WTC11 (cell line): ENCODE measurements around the gene FGD5. TPM values are rescaled to one million over a fixed set of nuclear protein-coding genes. Genes with fewer than 3 reads are reported as not detected.

ENCODE experiments used
- ATAC-seq: fragments of 200-7000 bp; cut with Tn5 transposase; 2 replicates; pipeline ENCODE4 v1.10.0; 2021; ENCODE audit warnings: mild to moderate bottlenecking, moderate library complexity
- CTCF ChIA-PET: fragments of 300-600 bp; sonication (Branson Sonifier 250); formaldehyde crosslinking; loops from one replicate; lab custom pipeline; 2021; ENCODE audit warnings: antibody characterized with exemption; lab: Charles Lee
- POLR2A ChIA-PET: fragments of 350-600 bp; sonication (Branson Sonifier 250); formaldehyde crosslinking; loops from one replicate; lab custom pipeline; 2021; ENCODE audit warnings: antibody characterized with exemption; lab: Charles Lee
- DNase-seq: peaks from one replicate; pipeline ENCODE4 v3.0.0; 2021; ENCODE audit warnings: low spot score
- H3K27ac Mint-ChIP-seq: 2 replicates; pipeline ENCODE4 v1.8.0; 2021; ENCODE audit warnings: mixed read lengths
- H3K27me3 Mint-ChIP-seq: 2 replicates; pipeline ENCODE4 v1.8.0; 2021; ENCODE audit warnings: low read depth, mild to moderate bottlenecking, moderate library complexity, mixed read lengths
- H3K36me3 Mint-ChIP-seq: 2 replicates; pipeline ENCODE4 v1.8.0; 2021; ENCODE audit warnings: mixed read lengths
- H3K4me1 Mint-ChIP-seq: 2 replicates; pipeline ENCODE4 v1.8.0; 2022; ENCODE audit warnings: mixed read lengths
- H3K4me3 Mint-ChIP-seq: 2 replicates; pipeline ENCODE4 v1.8.0; 2021; ENCODE audit warnings: mild to moderate bottlenecking, moderate library complexity, mixed read lengths
- H3K9me3 Mint-ChIP-seq: 2 replicates; pipeline ENCODE4 v1.8.0; 2021; ENCODE audit warnings: mixed read lengths
- ATF1 ChIP-seq: sonication (generic); formaldehyde crosslinking; IDR thresholded peaks from 2 replicates; pipeline ENCODE4 v1.8.1; 2023; ENCODE audit warnings: mild to moderate bottlenecking, moderate library complexity, missing genetic modification reagents
- ELF4 ChIP-seq: sonication (generic); formaldehyde crosslinking; IDR thresholded peaks from 2 replicates; pipeline ENCODE4 v1.8.1; 2022; ENCODE audit warnings: low read depth, mild to moderate bottlenecking, moderate library complexity, missing genetic modification reagents
- EMX1 ChIP-seq: fragments of 250-450 bp; sonication (Bioruptor Pico); IDR thresholded peaks from 2 replicates; pipeline ENCODE4 v1.8.0; 2021; ENCODE audit warnings: mild to moderate bottlenecking
- FOXP1 ChIP-seq: sonication (generic); formaldehyde crosslinking; IDR thresholded peaks from 2 replicates; pipeline ENCODE4 v1.8.0; 2022; ENCODE audit warnings: missing genetic modification reagents, mild to moderate bottlenecking, moderate library complexity, borderline replicate concordance
- MXD4 ChIP-seq: fragments of 250-450 bp; sonication (Bioruptor Pico); IDR thresholded peaks from 2 replicates; pipeline ENCODE4 v1.8.0; 2021; ENCODE audit warnings: mild to moderate bottlenecking, moderate library complexity, borderline replicate concordance
- MYBL2 ChIP-seq: sonication (generic); formaldehyde crosslinking; IDR thresholded peaks from 2 replicates; pipeline ENCODE4 v1.8.1; 2023; ENCODE audit warnings: mild to moderate bottlenecking, moderate library complexity, missing genetic modification reagents
- NFATC4 ChIP-seq: fragments of 250-450 bp; sonication (Bioruptor Pico); IDR thresholded peaks from 2 replicates; pipeline ENCODE4 v1.9.0; 2021; ENCODE audit warnings: mild to moderate bottlenecking
- NR1H2 ChIP-seq: sonication (generic); formaldehyde crosslinking; IDR thresholded peaks from 2 replicates; pipeline ENCODE4 v1.9.0; 2021; ENCODE audit warnings: mild to moderate bottlenecking, moderate library complexity, missing genetic modification reagents
- NR3C1 ChIP-seq: sonication (generic); formaldehyde crosslinking; conservative IDR thresholded peaks from 2 replicates; pipeline ENCODE4 v1.8.1; 2023; ENCODE audit warnings: low read depth, mild to moderate bottlenecking, missing genetic modification reagents
- RELA ChIP-seq: sonication (generic); formaldehyde crosslinking; IDR thresholded peaks from 2 replicates; pipeline ENCODE4 v1.8.1; 2022; ENCODE audit warnings: missing genetic modification reagents, mild to moderate bottlenecking, borderline replicate concordance
- SOX15 ChIP-seq: fragments of 250-450 bp; sonication (Bioruptor Pico); IDR thresholded peaks from 2 replicates; pipeline ENCODE4 v1.9.0; 2021; ENCODE audit warnings: mild to moderate bottlenecking
- TEAD1 ChIP-seq: sonication (generic); formaldehyde crosslinking; IDR thresholded peaks from 2 replicates; pipeline ENCODE4 v1.8.0; 2022; ENCODE audit warnings: mild to moderate bottlenecking, missing genetic modification reagents
- ZNF671 ChIP-seq: fragments of 250-450 bp; sonication (Bioruptor Pico); IDR thresholded peaks from 2 replicates; pipeline ENCODE4 v1.8.0; 2021; ENCODE audit warnings: mild to moderate bottlenecking
- total RNA-seq: library from RNA; stranded (reverse); gene quantifications from 3 replicates; pipeline ENCODE4 v1.2.3, GENCODE V29; 2021
- TF ChIP-seq, protein P1 (sequence below): fragments of 250-450 bp; sonication (Bioruptor Pico); IDR thresholded peaks from 2 replicates; pipeline ENCODE4 v1.9.0; 2021; ENCODE audit warnings: mild to moderate bottlenecking
- TF ChIP-seq, protein P2 (sequence below): sonication (generic); formaldehyde crosslinking; IDR thresholded peaks from 2 replicates; pipeline ENCODE4 v1.8.1; 2023; ENCODE audit warnings: mild to moderate bottlenecking, missing genetic modification reagents, borderline replicate concordance
- TF ChIP-seq, protein P3 (sequence below): sonication (generic); formaldehyde crosslinking; IDR thresholded peaks from 2 replicates; pipeline ENCODE4 v1.8.0; 2023; ENCODE audit warnings: missing genetic modification reagents, mild to moderate bottlenecking, borderline replicate concordance
- TF ChIP-seq, protein P4 (sequence below): fragments of 250-450 bp; sonication (Bioruptor Pico); IDR thresholded peaks from 2 replicates; pipeline ENCODE4 v1.9.0; 2021; ENCODE audit warnings: mild to moderate bottlenecking

The FGD5 gene
- total RNA-seq, 1 experiment from 2014 or later: 18.3 TPM

DNA sequence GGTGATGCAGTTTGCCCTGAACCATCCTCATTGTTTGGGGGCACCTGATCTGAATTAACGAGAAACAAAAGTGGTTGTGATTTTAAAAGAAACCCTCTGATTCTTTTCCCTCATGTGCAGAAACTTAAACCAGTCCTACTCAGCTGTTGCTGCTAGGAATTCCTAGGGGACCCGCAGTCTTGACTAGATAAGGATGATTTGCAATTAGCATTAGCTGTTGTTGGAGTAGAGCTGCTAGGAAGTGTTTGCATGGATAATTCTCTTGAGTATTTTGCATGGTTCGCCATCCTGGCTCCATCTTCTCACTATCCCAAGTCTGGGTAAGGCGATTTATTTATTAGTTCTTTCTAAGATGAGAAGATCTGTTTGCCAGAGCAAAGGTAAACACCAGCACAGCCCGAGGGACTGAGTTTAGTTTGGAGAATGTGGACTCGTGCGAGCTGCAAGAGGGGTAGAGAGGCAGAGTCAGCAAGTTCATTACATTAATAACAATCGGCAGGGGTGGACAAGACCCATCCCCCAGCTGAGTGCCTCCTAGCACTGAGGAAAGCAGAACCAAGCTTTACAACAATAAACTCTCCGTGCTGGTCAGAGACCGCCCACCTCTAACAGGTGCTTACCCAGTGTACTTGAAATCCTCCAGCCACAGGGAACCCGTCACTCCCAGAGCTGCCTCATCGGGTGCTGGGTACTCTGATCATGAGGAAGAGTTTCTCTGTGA lies 4.1 kb downstream of the FGD5 start (continued):
- TF ChIP-seq RELA (CRISPR knock-in tag) (no peak), ZNF671 (CRISPR knock-in tag) (no peak), ELF4 (CRISPR knock-in tag) (no peak), TEAD1 (CRISPR knock-in tag) (no peak)
- TF ChIP-seq, protein P1, sequence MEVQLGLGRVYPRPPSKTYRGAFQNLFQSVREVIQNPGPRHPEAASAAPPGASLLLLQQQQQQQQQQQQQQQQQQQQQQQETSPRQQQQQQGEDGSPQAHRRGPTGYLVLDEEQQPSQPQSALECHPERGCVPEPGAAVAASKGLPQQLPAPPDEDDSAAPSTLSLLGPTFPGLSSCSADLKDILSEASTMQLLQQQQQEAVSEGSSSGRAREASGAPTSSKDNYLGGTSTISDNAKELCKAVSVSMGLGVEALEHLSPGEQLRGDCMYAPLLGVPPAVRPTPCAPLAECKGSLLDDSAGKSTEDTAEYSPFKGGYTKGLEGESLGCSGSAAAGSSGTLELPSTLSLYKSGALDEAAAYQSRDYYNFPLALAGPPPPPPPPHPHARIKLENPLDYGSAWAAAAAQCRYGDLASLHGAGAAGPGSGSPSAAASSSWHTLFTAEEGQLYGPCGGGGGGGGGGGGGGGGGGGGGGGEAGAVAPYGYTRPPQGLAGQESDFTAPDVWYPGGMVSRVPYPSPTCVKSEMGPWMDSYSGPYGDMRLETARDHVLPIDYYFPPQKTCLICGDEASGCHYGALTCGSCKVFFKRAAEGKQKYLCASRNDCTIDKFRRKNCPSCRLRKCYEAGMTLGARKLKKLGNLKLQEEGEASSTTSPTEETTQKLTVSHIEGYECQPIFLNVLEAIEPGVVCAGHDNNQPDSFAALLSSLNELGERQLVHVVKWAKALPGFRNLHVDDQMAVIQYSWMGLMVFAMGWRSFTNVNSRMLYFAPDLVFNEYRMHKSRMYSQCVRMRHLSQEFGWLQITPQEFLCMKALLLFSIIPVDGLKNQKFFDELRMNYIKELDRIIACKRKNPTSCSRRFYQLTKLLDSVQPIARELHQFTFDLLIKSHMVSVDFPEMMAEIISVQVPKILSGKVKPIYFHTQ (CRISPR knock-in tag): no peak
- TF ChIP-seq, protein P2, sequence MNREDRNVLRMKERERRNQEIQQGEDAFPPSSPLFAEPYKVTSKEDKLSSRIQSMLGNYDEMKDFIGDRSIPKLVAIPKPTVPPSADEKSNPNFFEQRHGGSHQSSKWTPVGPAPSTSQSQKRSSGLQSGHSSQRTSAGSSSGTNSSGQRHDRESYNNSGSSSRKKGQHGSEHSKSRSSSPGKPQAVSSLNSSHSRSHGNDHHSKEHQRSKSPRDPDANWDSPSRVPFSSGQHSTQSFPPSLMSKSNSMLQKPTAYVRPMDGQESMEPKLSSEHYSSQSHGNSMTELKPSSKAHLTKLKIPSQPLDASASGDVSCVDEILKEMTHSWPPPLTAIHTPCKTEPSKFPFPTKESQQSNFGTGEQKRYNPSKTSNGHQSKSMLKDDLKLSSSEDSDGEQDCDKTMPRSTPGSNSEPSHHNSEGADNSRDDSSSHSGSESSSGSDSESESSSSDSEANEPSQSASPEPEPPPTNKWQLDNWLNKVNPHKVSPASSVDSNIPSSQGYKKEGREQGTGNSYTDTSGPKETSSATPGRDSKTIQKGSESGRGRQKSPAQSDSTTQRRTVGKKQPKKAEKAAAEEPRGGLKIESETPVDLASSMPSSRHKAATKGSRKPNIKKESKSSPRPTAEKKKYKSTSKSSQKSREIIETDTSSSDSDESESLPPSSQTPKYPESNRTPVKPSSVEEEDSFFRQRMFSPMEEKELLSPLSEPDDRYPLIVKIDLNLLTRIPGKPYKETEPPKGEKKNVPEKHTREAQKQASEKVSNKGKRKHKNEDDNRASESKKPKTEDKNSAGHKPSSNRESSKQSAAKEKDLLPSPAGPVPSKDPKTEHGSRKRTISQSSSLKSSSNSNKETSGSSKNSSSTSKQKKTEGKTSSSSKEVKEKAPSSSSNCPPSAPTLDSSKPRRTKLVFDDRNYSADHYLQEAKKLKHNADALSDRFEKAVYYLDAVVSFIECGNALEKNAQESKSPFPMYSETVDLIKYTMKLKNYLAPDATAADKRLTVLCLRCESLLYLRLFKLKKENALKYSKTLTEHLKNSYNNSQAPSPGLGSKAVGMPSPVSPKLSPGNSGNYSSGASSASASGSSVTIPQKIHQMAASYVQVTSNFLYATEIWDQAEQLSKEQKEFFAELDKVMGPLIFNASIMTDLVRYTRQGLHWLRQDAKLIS: no peak

DNA sequence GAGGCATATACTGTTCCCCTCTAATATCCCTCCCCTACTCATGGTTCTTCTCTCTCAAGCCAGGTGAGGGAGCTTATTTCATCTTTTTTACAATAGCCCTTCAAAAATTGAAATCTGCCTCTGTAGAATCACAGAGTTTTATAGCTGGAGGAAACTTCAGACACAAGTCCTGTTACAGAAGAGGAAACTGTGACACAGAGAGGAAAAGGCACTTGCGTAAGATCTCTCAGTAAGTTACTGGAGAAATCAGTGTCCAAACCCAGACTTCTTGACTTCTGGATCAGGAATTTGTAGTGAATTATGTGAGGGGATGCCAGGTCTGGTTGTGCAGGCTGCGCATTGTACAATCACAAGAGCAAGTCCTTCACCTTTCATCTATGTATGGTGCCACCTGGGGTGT lies 4.6 kb downstream of the FGD5 start:
- ChIA-PET POLR2A (no interaction called here), CTCF (interaction anchor here (0.8 to 2.2 kb wide), 8 partner anchors 9 to 98 kb away, joined by 3 to 8 read pairs (median 5); no protein-coding TSS in a partner anchor)
- Mint-ChIP-seq H3K9me3 (no peaks in the 10 kb centered on the region), H3K36me3 (peaks cover 5% of the 10 kb centered on the region; the same call in 1 of the 2 replicates), H3K27ac (no peak overlapping the region), H3K27me3 (no peaks in the 10 kb centered on the region), H3K4me3 (no peak overlapping the region), H3K4me1 (peaks cover 30% of the 10 kb centered on the region)
- DNase-seq (no peak), ATAC-seq (no peak)
- TF ChIP-seq NR1H2: no peak
- no peak for TF ChIP-seq ATF1
- TF ChIP-seq SOX15 (CRISPR knock-in tag): no peak
- TF ChIP-seq, protein P3, sequence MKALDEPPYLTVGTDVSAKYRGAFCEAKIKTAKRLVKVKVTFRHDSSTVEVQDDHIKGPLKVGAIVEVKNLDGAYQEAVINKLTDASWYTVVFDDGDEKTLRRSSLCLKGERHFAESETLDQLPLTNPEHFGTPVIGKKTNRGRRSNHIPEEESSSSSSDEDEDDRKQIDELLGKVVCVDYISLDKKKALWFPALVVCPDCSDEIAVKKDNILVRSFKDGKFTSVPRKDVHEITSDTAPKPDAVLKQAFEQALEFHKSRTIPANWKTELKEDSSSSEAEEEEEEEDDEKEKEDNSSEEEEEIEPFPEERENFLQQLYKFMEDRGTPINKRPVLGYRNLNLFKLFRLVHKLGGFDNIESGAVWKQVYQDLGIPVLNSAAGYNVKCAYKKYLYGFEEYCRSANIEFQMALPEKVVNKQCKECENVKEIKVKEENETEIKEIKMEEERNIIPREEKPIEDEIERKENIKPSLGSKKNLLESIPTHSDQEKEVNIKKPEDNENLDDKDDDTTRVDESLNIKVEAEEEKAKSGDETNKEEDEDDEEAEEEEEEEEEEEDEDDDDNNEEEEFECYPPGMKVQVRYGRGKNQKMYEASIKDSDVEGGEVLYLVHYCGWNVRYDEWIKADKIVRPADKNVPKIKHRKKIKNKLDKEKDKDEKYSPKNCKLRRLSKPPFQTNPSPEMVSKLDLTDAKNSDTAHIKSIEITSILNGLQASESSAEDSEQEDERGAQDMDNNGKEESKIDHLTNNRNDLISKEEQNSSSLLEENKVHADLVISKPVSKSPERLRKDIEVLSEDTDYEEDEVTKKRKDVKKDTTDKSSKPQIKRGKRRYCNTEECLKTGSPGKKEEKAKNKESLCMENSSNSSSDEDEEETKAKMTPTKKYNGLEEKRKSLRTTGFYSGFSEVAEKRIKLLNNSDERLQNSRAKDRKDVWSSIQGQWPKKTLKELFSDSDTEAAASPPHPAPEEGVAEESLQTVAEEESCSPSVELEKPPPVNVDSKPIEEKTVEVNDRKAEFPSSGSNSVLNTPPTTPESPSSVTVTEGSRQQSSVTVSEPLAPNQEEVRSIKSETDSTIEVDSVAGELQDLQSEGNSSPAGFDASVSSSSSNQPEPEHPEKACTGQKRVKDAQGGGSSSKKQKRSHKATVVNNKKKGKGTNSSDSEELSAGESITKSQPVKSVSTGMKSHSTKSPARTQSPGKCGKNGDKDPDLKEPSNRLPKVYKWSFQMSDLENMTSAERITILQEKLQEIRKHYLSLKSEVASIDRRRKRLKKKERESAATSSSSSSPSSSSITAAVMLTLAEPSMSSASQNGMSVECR (CRISPR knock-in tag): no peak
- no peak for TF ChIP-seq MYBL2 (CRISPR knock-in tag)
- TF ChIP-seq, protein P4, sequence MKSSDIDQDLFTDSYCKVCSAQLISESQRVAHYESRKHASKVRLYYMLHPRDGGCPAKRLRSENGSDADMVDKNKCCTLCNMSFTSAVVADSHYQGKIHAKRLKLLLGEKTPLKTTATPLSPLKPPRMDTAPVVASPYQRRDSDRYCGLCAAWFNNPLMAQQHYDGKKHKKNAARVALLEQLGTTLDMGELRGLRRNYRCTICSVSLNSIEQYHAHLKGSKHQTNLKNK (CRISPR knock-in tag): no peak
- TF ChIP-seq MXD4 (CRISPR knock-in tag): no peak
- TF ChIP-seq NFATC4 (CRISPR knock-in tag): no peak
- TF ChIP-seq FOXP1: no peak
- no peak for TF ChIP-seq NR3C1
- TF ChIP-seq EMX1 (CRISPR knock-in tag): no peak
